ENCODE measurements around the gene KIF18A.

DNA sequence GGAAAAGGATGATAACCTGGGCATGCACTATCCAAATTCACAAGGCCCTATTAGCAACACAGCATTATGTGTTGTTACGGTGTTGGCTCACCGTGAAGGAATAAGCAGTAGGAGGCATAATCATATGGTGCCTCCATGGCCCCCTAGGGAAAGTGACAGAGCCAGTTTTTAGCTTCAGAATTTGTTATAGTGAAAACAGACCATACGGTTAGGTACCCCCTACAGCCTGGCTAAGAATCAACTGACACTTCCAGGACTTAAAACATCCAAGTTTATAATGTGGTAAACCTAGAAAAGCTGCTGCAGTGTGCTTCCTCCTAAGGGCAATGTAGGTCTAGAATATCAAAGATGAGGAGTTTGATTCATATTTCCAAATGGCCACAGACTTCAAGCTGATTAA, 30.4 kb downstream of the KIF18A start:
- TF ChIP-seq, protein P1, sequence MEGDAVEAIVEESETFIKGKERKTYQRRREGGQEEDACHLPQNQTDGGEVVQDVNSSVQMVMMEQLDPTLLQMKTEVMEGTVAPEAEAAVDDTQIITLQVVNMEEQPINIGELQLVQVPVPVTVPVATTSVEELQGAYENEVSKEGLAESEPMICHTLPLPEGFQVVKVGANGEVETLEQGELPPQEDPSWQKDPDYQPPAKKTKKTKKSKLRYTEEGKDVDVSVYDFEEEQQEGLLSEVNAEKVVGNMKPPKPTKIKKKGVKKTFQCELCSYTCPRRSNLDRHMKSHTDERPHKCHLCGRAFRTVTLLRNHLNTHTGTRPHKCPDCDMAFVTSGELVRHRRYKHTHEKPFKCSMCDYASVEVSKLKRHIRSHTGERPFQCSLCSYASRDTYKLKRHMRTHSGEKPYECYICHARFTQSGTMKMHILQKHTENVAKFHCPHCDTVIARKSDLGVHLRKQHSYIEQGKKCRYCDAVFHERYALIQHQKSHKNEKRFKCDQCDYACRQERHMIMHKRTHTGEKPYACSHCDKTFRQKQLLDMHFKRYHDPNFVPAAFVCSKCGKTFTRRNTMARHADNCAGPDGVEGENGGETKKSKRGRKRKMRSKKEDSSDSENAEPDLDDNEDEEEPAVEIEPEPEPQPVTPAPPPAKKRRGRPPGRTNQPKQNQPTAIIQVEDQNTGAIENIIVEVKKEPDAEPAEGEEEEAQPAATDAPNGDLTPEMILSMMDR (IDR thresholded peaks at IDR 0.05) = no peak
- TF ChIP-seq POLR2A (IDR thresholded peaks at IDR 0.05; ENCODE audit: low read depth) (no peak), EP300 (IDR thresholded peaks at IDR 0.05) (no peak)
